Smooth muscle cell (in vitro differentiated cells): ENCODE measurements around the gene APOA4. TPM values are rescaled to one million over a fixed set of nuclear protein-coding genes. Genes with fewer than 3 reads are reported as not detected.

Experiments
- DNase-seq: peaks from one replicate; lab custom pipeline; 2025; ENCODE audit not compliant: unreplicated experiment; lab: John Stamatoyannopoulos, UW
- H2AFZ ChIP-seq: fragments of 200-600 bp; sonication (generic); 2 replicates; pipeline ENCODE4 v1.6.0; 2016; ENCODE audit warnings: antibody characterized with exemption, low read depth, mild to moderate bottlenecking
- H3F3A ChIP-seq: fragments of 200-600 bp; sonication (generic); 2 replicates; pipeline ENCODE4 v1.6.0; 2017; ENCODE audit warnings: antibody characterized with exemption, low read depth
- H3K27ac ChIP-seq: fragments of 200-600 bp; sonication (generic); 2 replicates; pipeline ENCODE4 v1.5.1; 2016; ENCODE audit warnings: low read depth, mild to moderate bottlenecking
- H3K27me3 ChIP-seq: fragments of 200-600 bp; sonication (generic); 2 replicates; pipeline ENCODE4 v1.6.1; 2016; ENCODE audit warnings: low read depth, mild to moderate bottlenecking
- H3K36me3 ChIP-seq: fragments of 200-600 bp; sonication (generic); 2 replicates; pipeline ENCODE4 v1.5.1; 2016; ENCODE audit warnings: low read depth
- H3K4me1 ChIP-seq: fragments of 200-600 bp; sonication (generic); 2 replicates; pipeline ENCODE4 v1.5.1; 2016; ENCODE audit warnings: low read depth
- H3K4me2 ChIP-seq: fragments of 200-600 bp; sonication (generic); 2 replicates; pipeline ENCODE4 v1.6.0; 2016; ENCODE audit warnings: mild to moderate bottlenecking
- H3K4me3 ChIP-seq: fragments of 200-600 bp; sonication (generic); 2 replicates; pipeline ENCODE4 v1.5.1; 2016; ENCODE audit warnings: mild to moderate bottlenecking
- H3K79me2 ChIP-seq: fragments of 200-600 bp; sonication (generic); 2 replicates; pipeline ENCODE4 v1.6.0; 2016; ENCODE audit warnings: low read depth, mild to moderate bottlenecking
- H3K9ac ChIP-seq: fragments of 200-600 bp; sonication (generic); 2 replicates; pipeline ENCODE4 v1.6.0; 2016; ENCODE audit warnings: low read depth
- H3K9me3 ChIP-seq: fragments of 200-600 bp; sonication (generic); replicated peaks from 2 replicates; pipeline ENCODE4 v1.5.1; 2016; ENCODE audit warnings: low read depth
- H4K20me1 ChIP-seq: fragments of 200-600 bp; sonication (generic); 2 replicates; pipeline ENCODE4 v1.6.0; 2016; ENCODE audit warnings: low read depth
- WGBS: methylation state at CpG from one replicate; pipeline ENCODE4 v1.1.7; 2016; ENCODE audit warnings: low lambda C conversion rate; 5-methylcytosine and 5-hydroxymethylcytosine counted together
- polyA plus RNA-seq: library from polyadenylated mRNA; unstranded; fragments of >200 nt; fragmentation: Nextera tagmentation; extraction: Ambion mirVana; gene quantifications from 2 replicates; pipeline ENCODE4 v1.2.1, GENCODE V29; 2016
- total RNA-seq: library from RNA; depleted of rRNA; stranded (reverse); fragments of >200 nt; gene quantifications from 2 replicates; pipeline ENCODE4 v1.2.3, GENCODE V29; 2014
- TF ChIP-seq, protein P1 (sequence below): fragments of 200-600 bp; sonication (generic); IDR thresholded peaks from 2 replicates; pipeline ENCODE4 v1.5.1; 2017; ENCODE audit warnings: borderline replicate concordance, mild to moderate bottlenecking, antibody characterized with exemption; ENCODE audit not compliant: insufficient read depth, poor library complexity, severe bottlenecking

The APOA4 gene
- total and polyA plus RNA-seq, 2 experiments from 2014 or later = 0.15 TPM; not detected in 1

DNA sequence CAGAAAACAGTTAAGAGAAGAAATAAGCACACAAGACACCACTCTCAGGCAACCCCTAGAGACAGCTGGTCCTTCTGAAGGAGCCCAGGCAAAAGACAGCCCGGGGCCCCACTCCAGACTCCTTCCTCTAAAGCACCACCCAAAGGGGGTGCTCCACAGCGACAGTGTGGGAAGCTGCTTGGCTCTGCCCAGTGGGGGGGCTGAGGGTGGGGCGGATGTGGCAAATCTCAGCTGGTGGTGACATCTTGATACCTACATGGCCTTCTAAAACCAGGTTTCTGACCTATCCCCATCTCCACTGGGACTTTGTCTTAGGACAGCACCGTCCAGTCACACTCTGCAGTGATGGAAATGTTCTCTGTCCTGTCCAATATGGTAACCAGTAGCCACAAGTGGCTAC lies 24.5 kb upstream of the APOA4 start:
- TF ChIP-seq, protein P1, sequence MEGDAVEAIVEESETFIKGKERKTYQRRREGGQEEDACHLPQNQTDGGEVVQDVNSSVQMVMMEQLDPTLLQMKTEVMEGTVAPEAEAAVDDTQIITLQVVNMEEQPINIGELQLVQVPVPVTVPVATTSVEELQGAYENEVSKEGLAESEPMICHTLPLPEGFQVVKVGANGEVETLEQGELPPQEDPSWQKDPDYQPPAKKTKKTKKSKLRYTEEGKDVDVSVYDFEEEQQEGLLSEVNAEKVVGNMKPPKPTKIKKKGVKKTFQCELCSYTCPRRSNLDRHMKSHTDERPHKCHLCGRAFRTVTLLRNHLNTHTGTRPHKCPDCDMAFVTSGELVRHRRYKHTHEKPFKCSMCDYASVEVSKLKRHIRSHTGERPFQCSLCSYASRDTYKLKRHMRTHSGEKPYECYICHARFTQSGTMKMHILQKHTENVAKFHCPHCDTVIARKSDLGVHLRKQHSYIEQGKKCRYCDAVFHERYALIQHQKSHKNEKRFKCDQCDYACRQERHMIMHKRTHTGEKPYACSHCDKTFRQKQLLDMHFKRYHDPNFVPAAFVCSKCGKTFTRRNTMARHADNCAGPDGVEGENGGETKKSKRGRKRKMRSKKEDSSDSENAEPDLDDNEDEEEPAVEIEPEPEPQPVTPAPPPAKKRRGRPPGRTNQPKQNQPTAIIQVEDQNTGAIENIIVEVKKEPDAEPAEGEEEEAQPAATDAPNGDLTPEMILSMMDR = no peak
- H4K20me1 ChIP-seq = peaks cover 7% of the 10 kb centered on the region

DNA sequence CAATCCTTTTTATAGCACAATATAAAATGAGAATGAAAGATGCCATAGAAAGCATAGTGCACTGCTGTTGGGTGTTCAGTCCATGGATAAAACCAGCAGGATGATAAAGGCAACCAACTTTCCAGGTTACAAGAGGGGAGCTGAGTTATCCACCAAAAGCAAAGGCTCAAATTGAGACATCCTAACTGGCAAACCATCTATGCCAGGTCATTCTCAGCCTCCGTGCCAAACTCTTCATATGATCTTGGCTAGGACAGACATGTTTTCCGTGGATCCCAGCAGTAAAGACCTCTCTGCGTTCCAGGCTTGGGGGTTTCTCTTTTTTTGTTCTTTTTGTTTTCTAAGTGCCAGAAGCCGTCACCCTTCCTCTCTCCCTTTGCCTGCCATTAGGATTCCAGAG lies 21.6 kb upstream of the APOA4 start:
- Histone ChIP-seq H3K27me3 (no peaks in the 10 kb centered on the region), H3K4me2 (no peak overlapping the region), H3K27ac (no peak overlapping the region), H3K4me3 (no peak overlapping the region), H3K36me3 (no peaks in the 10 kb centered on the region), H3K79me2 (no peaks in the 10 kb centered on the region), H3F3A (no peaks in the 10 kb centered on the region), H3K9me3 (no peaks in the 10 kb centered on the region), H3K4me1 (no peaks in the 10 kb centered on the region), H2AFZ (no peak overlapping the region), H4K20me1 (no peaks in the 10 kb centered on the region), H3K9ac (no peak overlapping the region)
- WGBS = 95% methylated on average over 4 of the region's 4 CpGs
- no peak for DNase-seq
- TF ChIP-seq, protein P1 = no peak

More for the DNA sequence above, 24.5 kb upstream of the APOA4 start:
- H3K27me3 ChIP-seq = no peaks in the 10 kb centered on the region
- no peak overlapping the region for H3K9ac ChIP-seq
- no peaks in the 10 kb centered on the region for H3K36me3 ChIP-seq
- H2AFZ ChIP-seq = no peak overlapping the region
- H3K9me3 ChIP-seq = no peaks in the 10 kb centered on the region
- H3F3A ChIP-seq = no peaks in the 10 kb centered on the region
- H3K4me1 ChIP-seq = no peaks in the 10 kb centered on the region
- no peaks in the 10 kb centered on the region for H3K79me2 ChIP-seq
- H3K4me3 ChIP-seq = no peak overlapping the region
- H3K4me2 ChIP-seq = no peak overlapping the region
- no peak for DNase-seq
- WGBS = 99% methylated on average over 4 of the region's 4 CpGs
- H3K27ac ChIP-seq = no peak overlapping the region

DNA sequence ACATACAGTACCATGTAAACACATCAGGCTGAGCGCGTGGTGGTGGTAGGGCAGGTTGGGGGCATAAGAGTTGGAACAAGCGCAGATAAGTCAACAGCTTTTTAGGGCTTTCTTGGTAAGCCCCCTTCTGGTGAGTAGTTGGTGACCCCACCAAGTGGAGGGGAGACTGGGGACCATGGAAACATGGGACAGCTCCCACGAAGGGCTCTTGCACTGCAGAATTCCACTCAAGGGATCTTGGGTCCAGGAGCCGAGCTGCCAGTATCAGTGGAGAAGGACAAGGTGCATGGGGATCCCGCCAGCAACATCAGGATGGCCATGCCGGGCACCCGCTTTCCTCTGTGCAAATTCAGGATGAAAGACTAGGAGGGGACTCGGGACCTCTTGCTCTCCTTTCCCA lies 20.6 kb upstream of the APOA4 start:
- no peaks in the 10 kb centered on the region for H3K79me2 ChIP-seq
- no peak overlapping the region for H3K9ac ChIP-seq
- no peak overlapping the region for H2AFZ ChIP-seq
- H3K4me3 ChIP-seq = no peak overlapping the region
- H4K20me1 ChIP-seq = no peaks in the 10 kb centered on the region
- H3F3A ChIP-seq = no peaks in the 10 kb centered on the region
- TF ChIP-seq, protein P1 = no peak
- 98% methylated on average over 9 of the region's 9 CpGs for WGBS
- H3K4me2 ChIP-seq = no peak overlapping the region
- H3K4me1 ChIP-seq = no peaks in the 10 kb centered on the region
- H3K9me3 ChIP-seq = no peaks in the 10 kb centered on the region
- DNase-seq = no peak
- H3K27ac ChIP-seq = no peak overlapping the region
- H3K36me3 ChIP-seq = no peaks in the 10 kb centered on the region
- no peaks in the 10 kb centered on the region for H3K27me3 ChIP-seq

DNA sequence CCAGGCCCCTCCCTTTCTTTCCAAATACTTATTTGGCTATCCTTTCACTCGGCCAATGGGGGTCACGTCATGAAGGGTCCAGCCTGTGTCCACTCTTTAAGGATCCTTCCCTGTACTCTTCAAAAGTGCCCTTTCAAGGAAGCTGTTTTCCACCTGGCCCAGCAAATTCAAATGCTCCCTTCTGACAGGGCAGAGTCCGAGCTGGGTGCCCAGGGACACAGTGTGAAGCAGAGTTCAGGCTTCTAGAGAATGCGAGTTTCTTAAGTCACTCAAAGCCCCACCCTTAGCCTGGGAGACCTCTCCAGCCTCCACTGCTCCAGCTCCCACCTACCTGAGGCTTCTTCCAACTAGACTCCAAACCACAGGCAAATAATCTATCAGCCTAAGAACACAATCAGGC lies 19.8 kb upstream of the APOA4 start:
- Histone ChIP-seq H3K9ac (no peak overlapping the region), H3K4me2 (no peak overlapping the region), H3K4me3 (no peak overlapping the region), H3K27ac (no peak overlapping the region), H3K27me3 (no peaks in the 10 kb centered on the region), H3K79me2 (no peaks in the 10 kb centered on the region), H3K4me1 (peaks cover 2% of the 10 kb centered on the region), H3F3A (no peaks in the 10 kb centered on the region), H2AFZ (no peak overlapping the region), H3K36me3 (no peaks in the 10 kb centered on the region), H3K9me3 (no peaks in the 10 kb centered on the region), H4K20me1 (no peaks in the 10 kb centered on the region)
- no peak for DNase-seq
- TF ChIP-seq, protein P1 = no peak
- WGBS = 90% methylated on average over 4 of the region's 4 CpGs
